Astrocyte (in vitro differentiated cells and primary cell): ENCODE measurements around the gene ZNF433. TPM values are rescaled to one million over a fixed set of nuclear protein-coding genes. Genes with fewer than 3 reads are reported as not detected.

Experiments used
- DNase-seq: peaks from one replicate; pipeline ENCODE4 v3.0.0-alpha.2; 2010; ENCODE audit warnings: low read depth
- FAIRE-seq: peaks from 2 replicates; lab custom pipeline; 2011; peaks lifted over from hg19 to GRCh38; lab: Jason Lieb, UNC
- H2AFZ ChIP-seq: 2 replicates; pipeline ENCODE4 v1.6.0; 2012; ENCODE audit warnings: low read depth, low read length, inconsistent platforms
- H3K27ac ChIP-seq: 2 replicates; pipeline ENCODE4 v1.5.1; 2011; ENCODE audit warnings: low read depth, low read length, inconsistent platforms
- H3K27me3 ChIP-seq: 2 replicates; pipeline ENCODE4 v1.6.0; 2011; ENCODE audit warnings: low read length, inconsistent platforms; ENCODE audit not compliant: insufficient read depth
- H3K36me3 ChIP-seq: 2 replicates; pipeline ENCODE4 v1.5.1; 2011; ENCODE audit warnings: low read length, inconsistent platforms; ENCODE audit not compliant: insufficient read depth
- H3K4me1 ChIP-seq: 2 replicates; pipeline ENCODE4 v1.5.1; 2011; ENCODE audit warnings: low read length, inconsistent platforms; ENCODE audit not compliant: insufficient read depth
- H3K4me2 ChIP-seq: 2 replicates; pipeline ENCODE4 v1.6.0; 2012; ENCODE audit warnings: low read length, inconsistent platforms
- H3K4me3 ChIP-seq: 2 replicates; pipeline ENCODE4 v1.5.1; 2011; ENCODE audit warnings: low read depth, mild to moderate bottlenecking, low read length, inconsistent platforms; ENCODE audit not compliant: insufficient read depth
- H3K79me2 ChIP-seq: 2 replicates; pipeline ENCODE4 v1.6.0; 2012; ENCODE audit warnings: mild to moderate bottlenecking, low read length, inconsistent platforms; ENCODE audit not compliant: insufficient read depth
- H3K9ac ChIP-seq: 2 replicates; pipeline ENCODE4 v1.6.0; 2012; ENCODE audit warnings: mild to moderate bottlenecking, low read length, inconsistent platforms
- H3K9me3 ChIP-seq: 2 replicates; pipeline ENCODE4 v1.5.1; 2012; ENCODE audit warnings: low read depth, mild to moderate bottlenecking, low read length, inconsistent platforms; ENCODE audit not compliant: insufficient read depth
- H4K20me1 ChIP-seq: 2 replicates; pipeline ENCODE4 v1.6.0; 2012; ENCODE audit warnings: low read length, inconsistent platforms; ENCODE audit not compliant: insufficient read depth
- H3K27ac Mint-ChIP-seq: one replicate; pipeline ENCODE4 v1.8.0; 2021; ENCODE audit warnings: mild to moderate bottlenecking, mixed read lengths; ENCODE audit not compliant: unreplicated experiment
- H3K27me3 Mint-ChIP-seq: one replicate; pipeline ENCODE4 v1.8.0; 2021; ENCODE audit warnings: low read depth, mixed read lengths; ENCODE audit not compliant: unreplicated experiment
- H3K36me3 Mint-ChIP-seq: one replicate; pipeline ENCODE4 v1.8.0; 2021; ENCODE audit warnings: low read depth, mixed read lengths; ENCODE audit not compliant: unreplicated experiment
- H3K4me1 Mint-ChIP-seq: one replicate; pipeline ENCODE4 v1.8.0; 2021; ENCODE audit warnings: low read depth, mixed read lengths; ENCODE audit not compliant: unreplicated experiment
- H3K4me3 Mint-ChIP-seq: one replicate; pipeline ENCODE4 v1.8.0; 2021; ENCODE audit warnings: mild to moderate bottlenecking, moderate library complexity, mixed read lengths; ENCODE audit not compliant: unreplicated experiment
- H3K9me3 Mint-ChIP-seq: one replicate; pipeline ENCODE4 v1.8.0; 2021; ENCODE audit warnings: mild to moderate bottlenecking, mixed read lengths; ENCODE audit not compliant: unreplicated experiment
- CTCF ChIP-seq: IDR thresholded peaks from 2 replicates; pipeline ENCODE4 v1.5.1; 2011; ENCODE audit warnings: low read depth, mild to moderate bottlenecking, inconsistent platforms, low read length, moderate library complexity; ENCODE audit not compliant: insufficient read depth
- EZH2 ChIP-seq: IDR thresholded peaks from 2 replicates; pipeline ENCODE4 v1.6.1; 2012; ENCODE audit warnings: mild to moderate bottlenecking, low read length, inconsistent platforms; ENCODE audit not compliant: insufficient read depth
- total RNA-seq: library from RNA; stranded (reverse); gene quantifications from 2 replicates; pipeline ENCODE4 v1.2.1, GENCODE V29; 2021

Gene ZNF433
- total RNA-seq, 1 donor from 2014 or later = not detected

- TF ChIP-seq EZH2 (no peak), CTCF (no peak)
Observed at GRCh38 chr19:12034620-12035019, 859 bp downstream of the ZNF433 start.

DNA sequence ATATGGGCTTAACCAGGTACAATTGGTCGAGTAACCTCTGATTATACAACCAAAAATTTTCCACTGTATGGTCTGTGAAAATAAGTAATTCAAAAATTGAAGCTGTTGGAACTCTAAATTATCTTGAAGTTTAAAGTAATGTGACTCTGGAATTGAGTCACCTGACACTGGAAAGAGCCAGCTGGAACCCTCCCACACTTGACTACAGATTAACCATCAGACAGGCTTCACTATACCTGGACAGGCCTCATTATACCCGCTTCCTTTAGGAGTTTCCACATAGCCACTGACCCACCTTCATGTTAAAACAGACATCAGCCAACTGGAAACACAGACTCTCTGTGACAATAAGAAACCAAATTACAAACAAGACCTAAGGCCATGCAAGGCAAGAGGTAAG is 1.3 kb downstream of the ZNF433 start:
- Mint-ChIP-seq H3K9me3 (peaks cover 18% of the 10 kb centered on the region), H3K27me3 (no peaks in the 10 kb centered on the region), H3K4me1 (no peaks in the 10 kb centered on the region), H3K36me3 (no peaks in the 10 kb centered on the region), H3K27ac (no peak overlapping the region), H3K4me3 (no peak overlapping the region)
- Histone ChIP-seq H3K27me3 (no peaks in the 10 kb centered on the region), H3K4me1 (no peaks in the 10 kb centered on the region), H3K79me2 (peaks cover 4% of the 10 kb centered on the region), H2AFZ (no peak overlapping the region), H3K27ac (no peak overlapping the region), H3K4me3 (peak overlapping the region; percentile 70), H3K9ac (no peak overlapping the region), H3K36me3 (no peaks in the 10 kb centered on the region), H3K4me2 (peak overlapping the region; percentile 93), H4K20me1 (no peaks in the 10 kb centered on the region), H3K9me3 (no peaks in the 10 kb centered on the region)
- TF ChIP-seq EZH2 (no peak), CTCF (no peak)
- FAIRE-seq (no peak), DNase-seq (no peak)

More at GRCh38 chr19:12034620-12035019, 859 bp downstream of the ZNF433 start:
- no peak for FAIRE-seq
- Histone ChIP-seq H3K27me3 (no peaks in the 10 kb centered on the region), H3K9me3 (no peaks in the 10 kb centered on the region), H2AFZ (no peak overlapping the region), H3K4me2 (peak overlapping the region; percentile 93), H3K4me1 (no peaks in the 10 kb centered on the region), H3K9ac (peak overlapping the region; percentile 95), H4K20me1 (no peaks in the 10 kb centered on the region), H3K4me3 (peak overlapping the region; percentile 70), H3K27ac (no peak overlapping the region), H3K36me3 (no peaks in the 10 kb centered on the region), H3K79me2 (peaks cover 4% of the 10 kb centered on the region)
- peaks cover 19% of the 10 kb centered on the region for H3K9me3 Mint-ChIP-seq
- no peak overlapping the region for H3K27ac Mint-ChIP-seq
- H3K4me1 Mint-ChIP-seq = no peaks in the 10 kb centered on the region
- H3K36me3 Mint-ChIP-seq = no peaks in the 10 kb centered on the region
- H3K4me3 Mint-ChIP-seq = no peak overlapping the region
- DNase-seq = no peak
- H3K27me3 Mint-ChIP-seq = no peaks in the 10 kb centered on the region

GRCh38 chr19:12015753-12016116 is 19.7 kb downstream of the ZNF433 start:
- Histone ChIP-seq H3K9me3 (peaks cover 64% of the 10 kb centered on the region), H3K79me2 (no peaks in the 10 kb centered on the region), H3K9ac (no peak overlapping the region), H3K27me3 (no peaks in the 10 kb centered on the region), H3K27ac (no peak overlapping the region), H3K36me3 (peaks cover 17% of the 10 kb centered on the region), H2AFZ (no peak overlapping the region), H4K20me1 (no peaks in the 10 kb centered on the region), H3K4me2 (no peak overlapping the region), H3K4me3 (no peak overlapping the region), H3K4me1 (no peaks in the 10 kb centered on the region)
- Mint-ChIP-seq H3K27me3 (no peaks in the 10 kb centered on the region), H3K36me3 (no peaks in the 10 kb centered on the region), H3K4me1 (no peaks in the 10 kb centered on the region), H3K9me3 (peaks cover 33% of the 10 kb centered on the region), H3K27ac (no peak overlapping the region), H3K4me3 (no peak overlapping the region)
- no peak for FAIRE-seq
- DNase-seq = no peak
- TF ChIP-seq CTCF (no peak), EZH2 (no peak)
